ENCODE results near the gene DAPK1.

The DAPK1 gene

GRCh38 chr9:87653941-87654340 lies 156.3 kb downstream of the DAPK1 start:
- TF ChIP-seq CTCF (IDR thresholded peaks at IDR 0.05): no peak

GRCh38 chr9:87655731-87656130 lies 158.1 kb downstream of the DAPK1 start:
- no peak for TF ChIP-seq CTCF (IDR thresholded peaks at IDR 0.05)

GRCh38 chr9:87656485-87656884 lies 158.8 kb downstream of the DAPK1 start:
- no peak for TF ChIP-seq CTCF (IDR thresholded peaks at IDR 0.05)

GRCh38 chr9:87657190-87657589 lies 159.5 kb downstream of the DAPK1 start:
- TF ChIP-seq CTCF (IDR thresholded peaks at IDR 0.05): no peak

GRCh38 chr9:87657893-87658292 lies 160.2 kb downstream of the DAPK1 start:
- TF ChIP-seq CTCF (IDR thresholded peaks at IDR 0.05): no peak

- no peak for TF ChIP-seq CTCF (IDR thresholded peaks at IDR 0.05)
These were observed 160.8 kb downstream of the DAPK1 start for GRCh38 chr9:87658511-87658910.

- no peak for TF ChIP-seq CTCF (IDR thresholded peaks at IDR 0.05)
These were observed 162.1 kb downstream of the DAPK1 start for GRCh38 chr9:87659534-87660419.

Data from LNCAP (cell line).